HG03442 (cell line): ENCODE data around the gene IFIT1B.

Source experiments
- ATAC-seq: cut with Tn5 transposase; IDR thresholded peaks from one replicate; pipeline ENCODE4 v1.9.1; 2021; ENCODE audit warnings: mild to moderate bottlenecking, moderate library complexity; ENCODE audit not compliant: unreplicated experiment

The IFIT1B gene

GRCh38 chr10:89348481-89348880 lies 29.4 kb upstream of the IFIT1B start:
- ATAC-seq, result no peak

- no peak for ATAC-seq
Observed at GRCh38 chr10:89348975-89349374, 28.9 kb upstream of the IFIT1B start.

- peak; percentile 32 for ATAC-seq
Observed at GRCh38 chr10:89350631-89351315, 27.1 kb upstream of the IFIT1B start.

DNA sequence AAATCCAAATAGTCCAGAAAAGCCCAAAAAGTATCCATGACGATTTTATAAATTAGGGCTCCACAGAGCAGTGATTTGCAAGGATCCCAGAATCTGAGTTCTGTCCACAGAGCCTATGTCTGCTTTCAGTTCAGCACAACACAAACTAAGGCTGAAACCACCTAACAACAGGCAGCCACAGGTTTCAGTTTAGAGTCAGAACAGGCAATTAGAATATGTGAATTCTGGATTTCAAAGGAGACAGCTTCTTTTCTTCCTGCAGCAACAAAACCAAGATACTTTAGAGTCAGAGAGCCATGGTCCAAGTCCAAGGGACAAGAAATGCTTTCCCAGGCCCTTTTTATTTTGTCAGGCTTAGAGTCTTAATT lies 26.5 kb upstream of the IFIT1B start:
- peak; percentile 76 for ATAC-seq

GRCh38 chr10:89351780-89352597 lies 25.9 kb upstream of the IFIT1B start:
- ATAC-seq, result peak; percentile 52

- ATAC-seq, result no peak
Observed at GRCh38 chr10:89352802-89353201, 25.1 kb upstream of the IFIT1B start.

DNA sequence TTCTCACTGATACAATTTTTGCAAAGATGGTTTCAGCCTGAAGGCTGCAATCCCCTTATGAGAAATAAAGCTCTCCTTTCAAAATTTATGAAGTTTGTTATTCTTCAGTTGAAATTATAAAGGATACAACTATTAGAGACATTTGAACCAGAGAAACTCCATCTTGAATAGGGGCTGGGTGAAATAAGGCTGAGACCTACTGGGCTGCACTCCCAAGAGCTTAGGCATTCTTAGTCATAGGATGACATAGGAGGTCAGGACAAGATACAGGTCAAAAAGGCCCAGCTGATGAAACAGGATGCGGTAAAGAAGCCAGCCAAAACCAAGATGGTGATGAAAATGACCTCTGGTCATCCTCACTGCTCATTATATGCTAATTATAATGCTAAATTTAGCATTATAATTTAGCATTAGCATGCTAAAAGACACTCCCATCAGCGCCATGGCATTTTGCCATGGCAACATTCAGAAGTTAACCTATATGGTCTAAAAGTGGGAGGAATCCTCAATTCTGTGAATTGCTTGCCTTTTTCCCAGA lies 22.4 kb upstream of the IFIT1B start:
- ATAC-seq, result no peak

GRCh38 chr10:89357096-89357495 lies 20.8 kb upstream of the IFIT1B start:
- no peak for ATAC-seq

GRCh38 chr10:89357975-89358374 lies 19.9 kb upstream of the IFIT1B start:
- ATAC-seq, result no peak

DNA sequence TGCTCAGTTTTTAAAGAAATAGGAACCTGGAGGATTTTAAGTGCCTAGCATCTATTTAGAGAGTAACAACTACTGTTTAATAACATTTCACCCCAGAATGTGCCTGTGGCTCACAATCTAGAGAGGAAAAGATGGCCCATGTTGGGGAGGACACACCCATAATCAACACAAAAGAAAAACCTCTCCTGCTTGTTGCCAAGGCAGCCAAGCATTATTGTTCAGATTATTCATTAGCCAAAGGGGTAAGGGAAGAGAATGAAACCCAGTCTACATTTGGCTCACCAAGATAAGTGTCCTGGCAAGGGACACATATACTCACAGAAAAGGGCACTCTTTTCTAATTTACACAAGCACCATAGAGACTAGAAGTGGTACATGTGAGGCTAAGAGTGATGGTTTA lies 17.7 kb upstream of the IFIT1B start:
- ATAC-seq, result no peak

DNA sequence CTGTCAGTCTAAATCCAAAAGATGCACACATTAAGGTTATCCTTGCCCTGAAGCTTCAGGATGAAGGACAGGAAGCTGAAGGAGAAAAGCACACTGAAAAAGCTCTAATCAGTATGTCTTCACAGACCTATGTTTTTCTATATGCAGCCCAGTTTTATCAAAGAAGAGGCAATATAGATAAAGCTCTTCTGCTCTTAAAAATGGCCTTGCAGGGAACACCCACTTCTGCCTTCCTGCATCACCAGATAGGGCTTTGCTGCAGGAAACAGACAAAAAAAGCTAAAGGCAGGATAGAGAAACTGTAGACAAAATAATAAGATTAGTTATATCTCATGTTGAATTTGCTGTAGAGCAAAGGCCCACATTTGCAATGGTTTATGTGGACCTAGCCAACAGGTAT lies 14.9 kb upstream of the IFIT1B start:
- no peak for ATAC-seq

- no peak for ATAC-seq
Observed at GRCh38 chr10:89363729-89364442, 14.0 kb upstream of the IFIT1B start.

GRCh38 chr10:89364531-89364930 lies 13.3 kb upstream of the IFIT1B start:
- no peak for ATAC-seq

- ATAC-seq, result peak; percentile 83
Observed at GRCh38 chr10:89367529-89367928, 10.3 kb upstream of the IFIT1B start.

DNA sequence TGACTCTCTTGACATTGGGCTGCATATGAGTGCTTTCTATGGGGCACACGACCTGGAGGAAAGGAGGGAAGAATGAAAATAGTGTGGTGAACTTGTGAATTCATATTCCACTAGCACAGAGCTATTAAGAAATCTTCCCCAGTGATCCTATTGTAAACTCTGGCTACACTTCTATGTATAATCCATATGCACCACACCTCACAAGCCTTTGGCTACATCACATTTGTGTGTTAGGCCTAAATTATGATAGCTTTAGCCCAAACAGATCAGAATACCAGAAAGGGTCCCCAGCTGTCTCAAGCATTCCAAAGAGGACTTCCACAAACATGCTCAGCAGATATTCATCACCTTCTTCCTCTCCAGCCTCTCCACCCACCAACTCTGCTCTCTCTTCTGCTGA lies 9.7 kb upstream of the IFIT1B start:
- no peak for ATAC-seq

GRCh38 chr10:89369156-89370105 lies 8.4 kb upstream of the IFIT1B start:
- no peak for ATAC-seq

DNA sequence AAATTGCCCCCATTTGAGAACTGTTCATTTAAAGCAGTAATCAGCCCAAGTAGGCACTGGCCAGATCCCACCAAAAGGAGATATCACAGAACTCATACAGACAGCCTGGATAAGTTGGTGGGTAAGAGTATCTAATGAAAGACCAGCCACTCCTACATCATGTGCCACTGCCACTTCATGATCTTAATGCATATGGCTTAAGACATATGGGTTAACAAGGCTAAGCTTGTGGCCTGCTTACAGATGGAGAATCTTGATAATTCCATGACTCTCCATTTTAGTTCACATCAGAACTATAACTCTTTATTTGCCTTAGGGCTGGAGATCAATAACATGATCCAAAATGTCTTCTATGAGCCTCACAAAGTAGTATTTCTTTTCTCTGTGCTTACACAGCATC lies 6.8 kb upstream of the IFIT1B start:
- ATAC-seq, result no peak

- ATAC-seq, result no peak
Observed at GRCh38 chr10:89371987-89372386, 5.9 kb upstream of the IFIT1B start.

DNA sequence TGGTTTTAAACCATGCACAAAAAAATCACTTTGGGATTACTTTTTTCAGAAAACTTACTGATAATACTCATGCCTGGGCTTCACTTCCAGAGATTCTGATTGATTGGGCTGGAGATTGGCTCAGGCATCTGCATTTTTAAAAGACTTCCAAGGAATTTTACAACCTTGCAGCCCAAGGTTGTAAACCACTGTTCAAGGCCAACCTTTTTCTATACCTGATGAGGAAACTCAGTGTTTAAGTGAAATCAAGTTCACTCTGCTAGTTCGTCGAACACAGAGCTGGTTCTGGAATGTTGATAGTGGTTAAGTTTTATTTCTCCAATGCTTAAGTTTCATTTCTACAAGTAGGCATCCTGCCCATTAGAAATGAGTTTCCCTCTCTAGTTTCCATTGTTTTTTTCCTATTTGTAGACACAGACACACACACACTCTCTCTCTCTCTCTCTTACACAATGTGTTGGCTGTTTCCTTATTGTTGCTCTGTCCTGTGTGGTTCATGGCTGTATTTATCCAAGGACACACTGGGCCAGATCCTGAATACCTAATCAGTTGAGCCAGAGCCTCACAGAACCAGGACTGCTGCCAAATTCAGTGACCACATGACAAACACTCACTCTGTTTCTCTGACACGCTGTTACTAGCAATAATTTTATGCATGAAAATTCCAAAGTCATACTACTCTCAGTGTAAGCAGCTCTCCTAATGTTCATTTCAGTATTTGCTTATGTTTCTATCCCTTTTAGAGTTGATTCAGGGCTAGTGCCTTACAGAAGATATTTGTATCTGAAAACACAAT lies 3.7 kb upstream of the IFIT1B start:
- no peak for ATAC-seq

GRCh38 chr10:89374713-89375141 lies 3.1 kb upstream of the IFIT1B start:
- no peak for ATAC-seq
